Measurements from ENCODE around the gene SPEF1.

DNA sequence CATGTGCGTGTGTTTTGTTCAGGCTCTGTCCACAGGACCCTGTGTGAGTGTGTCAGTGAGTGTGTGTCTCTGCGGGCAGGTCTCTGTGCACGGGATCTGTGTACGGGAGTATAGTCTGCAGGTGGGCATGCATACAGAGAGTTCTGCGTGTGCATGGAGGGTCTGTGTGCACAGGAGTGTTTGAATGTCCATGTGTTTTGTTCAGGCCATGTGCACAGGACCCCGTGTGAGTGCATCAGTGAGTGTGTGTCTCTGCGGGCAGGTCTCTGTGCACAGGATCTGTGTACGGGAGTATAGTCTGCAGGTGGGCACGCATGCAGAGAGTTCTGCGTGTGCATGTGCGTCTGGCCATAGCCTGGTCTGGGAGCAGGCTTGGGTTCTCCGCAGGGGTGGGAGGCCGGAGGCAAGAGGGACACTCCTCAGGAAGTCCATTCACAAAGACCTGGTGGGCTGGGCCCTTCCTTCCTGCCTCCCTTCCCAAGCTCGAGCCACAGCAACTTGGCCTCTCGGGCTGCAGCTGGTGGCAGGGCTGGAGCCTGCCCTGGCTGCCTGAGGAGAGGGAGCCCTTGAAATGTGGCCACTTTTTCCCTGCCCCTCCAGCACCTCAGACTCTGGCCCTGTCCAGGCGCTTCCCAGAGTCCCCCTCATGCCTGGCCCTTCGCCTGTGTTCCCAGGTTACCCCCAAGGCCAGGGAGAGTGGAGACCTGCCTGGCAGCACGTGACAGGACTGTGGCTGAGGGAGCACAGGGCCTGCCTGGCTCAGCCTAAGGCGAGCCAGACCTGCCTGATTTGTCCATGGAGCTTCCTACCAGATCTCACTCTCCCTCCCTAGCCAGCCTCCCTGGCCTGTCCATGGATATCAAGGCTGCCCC lies 42.0 kb downstream of the SPEF1 start:
- TF ChIP-seq POLR2A (IDR thresholded peaks at IDR 0.05) (no peak), CTCF (IDR thresholded peaks at IDR 0.05) (no peak)
